ENCODE results near the gene COPG2. TPM values are rescaled to one million over a fixed set of nuclear protein-coding genes. Genes with fewer than 3 reads are reported as not detected.

Gene COPG2
- total and polyA plus RNA-seq, 2 of the 8 experiments (the other 6 are each of a cell fraction or from before 2014, with no cell fraction given) = 50.3 to 53.1 TPM

DNA sequence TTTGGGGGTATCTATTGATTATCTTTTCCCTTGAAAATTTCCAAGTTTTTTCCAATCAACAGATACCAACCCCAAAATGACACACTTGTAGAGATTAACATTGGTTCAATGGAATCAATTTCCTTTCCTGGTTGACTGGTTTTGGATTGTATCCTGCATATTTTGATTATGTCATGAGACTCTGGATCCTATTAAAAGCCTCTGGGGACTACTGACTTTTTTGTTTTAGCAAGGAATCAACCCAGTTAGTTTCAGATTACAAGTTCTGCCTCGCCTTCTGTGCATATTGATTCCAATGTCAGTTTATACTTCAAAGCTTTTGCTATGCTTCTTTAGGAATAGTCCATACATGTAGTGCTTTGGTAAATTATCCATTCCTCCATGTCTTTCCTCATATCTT is 29.2 kb downstream of the COPG2 start:
- H3K27ac ChIP-seq (ENCODE audit: low read depth, low read length) = no peak overlapping the region
- H3K9me3 ChIP-seq (ENCODE audit: insufficient read depth in 2 of 2, low read depth in 1 of 2, low read length in 1 of 2) = peaks cover 6 to 20% of the 10 kb centered on the region in 2 experiments; a peak in 3 of 4 replicates
- FAIRE-seq = no peak
- no peak overlapping the region for H4K5ac ChIP-seq (ENCODE audit: insufficient read length, low read depth, low read length)
- no peak overlapping the region for H4K8ac ChIP-seq (ENCODE audit: extremely low read depth, insufficient read depth, low read length)
- H3K18ac ChIP-seq (ENCODE audit: extremely low read depth, low read length) = no peak overlapping the region
- H3K14ac ChIP-seq (ENCODE audit: insufficient read length) = no peak overlapping the region
- H3K36me3 ChIP-seq (ENCODE audit: control insufficient read depth in 2 of 4, insufficient read depth in 4 of 4, low read length in 3 of 4) = peaks cover 0 to 18% (median 8%) of the 10 kb centered on the region in 4 experiments; a peak in 4 of 8 replicates
- no peak overlapping the region for H2BK120ac ChIP-seq (replicated peaks; ENCODE audit: low read depth, low read length)
- no peak overlapping the region for H3K4ac ChIP-seq (replicated peaks; ENCODE audit: insufficient read length, low read depth, low read length)
- no peak overlapping the region for H3K23ac ChIP-seq (ENCODE audit: insufficient read length)
- H2BK12ac ChIP-seq (ENCODE audit: low read depth, low read length) = no peak overlapping the region
- no peaks in the 10 kb centered on the region for H3K79me1 ChIP-seq (ENCODE audit: low read depth, low read length)
- no peak overlapping the region for H2BK20ac ChIP-seq (ENCODE audit: low read length)
- H3K4me3 ChIP-seq (ENCODE audit: extremely low read depth in 1 of 4, insufficient read depth in 2 of 4, low read depth in 3 of 4, low read length in 4 of 4) = no peak overlapping the region
- ChIA-PET CTCF (ENCODE audit: partially characterized antibody) (no interaction called here), POLR2A (ENCODE audit: partially characterized antibody) (no interaction called here)
- no peak overlapping the region for H4K91ac ChIP-seq (replicated peaks; ENCODE audit: insufficient read length, low read length)
- no peaks in the 10 kb centered on the region for H3K4me1 ChIP-seq (replicated peaks in 1 of 4; ENCODE audit: control insufficient read depth in 3 of 4, insufficient read depth in 4 of 4, low read length in 3 of 4)
- DNase-seq (ENCODE audit: low read depth in 1 of 2, low spot score in 2 of 2) = no peak
- H3K56ac ChIP-seq (replicated peaks; ENCODE audit: insufficient read length, low read depth, low read length) = no peak overlapping the region
- no peak overlapping the region for H2BK15ac ChIP-seq (ENCODE audit: low read length)
- H4K20me1 ChIP-seq (replicated peaks in 1 of 2; ENCODE audit: control insufficient read depth in 1 of 2, insufficient read depth in 2 of 2, low read length in 2 of 2) = no peaks in the 10 kb centered on the region
- H3K79me2 ChIP-seq (ENCODE audit: control insufficient read depth in 1 of 2, insufficient read depth in 2 of 2, low read length in 2 of 2) = no peaks in the 10 kb centered on the region
- H3K23me2 ChIP-seq (ENCODE audit: low read depth, low read length) = no peaks in the 10 kb centered on the region
- H2AFZ ChIP-seq (ENCODE audit: low read length) = no peak overlapping the region
- no peak overlapping the region for H2BK5ac ChIP-seq (ENCODE audit: low read depth, low read length)
- WGBS, 2 experiments (ENCODE audit: extremely low coverage in 1 of 2, insufficient coverage in 1 of 2, insufficient read length in 1 of 2, insufficient replicate concordance in 2 of 2, low coverage in 1 of 2, low lambda C conversion rate in 2 of 2, missing lambda C conversion rate in 1 of 2) = 89% methylated on average over 1 of the region's 1 CpG; no CpG with 5 or more reads in 1 of the 2 experiments
- H3K27me3 ChIP-seq (replicated peaks in 1 of 4; ENCODE audit: control insufficient read depth in 3 of 4, extremely low read depth in 1 of 4, insufficient read depth in 3 of 4, low read length in 3 of 4) = peaks cover 0 to 1% (median 0%) of the 10 kb centered on the region in 4 experiments; a peak in 1 of 7 replicates
- H3K4me2 ChIP-seq (ENCODE audit: insufficient read depth in 1 of 2, low read depth in 2 of 2, low read length in 2 of 2) = no peak overlapping the region
- no peak overlapping the region for H2AK5ac ChIP-seq (ENCODE audit: low read depth, low read length)
- TF ChIP-seq JUND (IDR thresholded peaks at IDR 0.05; ENCODE audit: low read length) = no peak
- TF ChIP-seq EZH2 (IDR thresholded peaks at IDR 0.05; ENCODE audit: low read depth, low read length, severe bottlenecking) = no peak
- TF ChIP-seq, protein P1, sequence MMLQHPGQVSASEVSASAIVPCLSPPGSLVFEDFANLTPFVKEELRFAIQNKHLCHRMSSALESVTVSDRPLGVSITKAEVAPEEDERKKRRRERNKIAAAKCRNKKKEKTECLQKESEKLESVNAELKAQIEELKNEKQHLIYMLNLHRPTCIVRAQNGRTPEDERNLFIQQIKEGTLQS (IDR thresholded peaks at IDR 0.05; ENCODE audit: insufficient read depth, low read depth, low read length) = no peak
- TF ChIP-seq, protein P2, sequence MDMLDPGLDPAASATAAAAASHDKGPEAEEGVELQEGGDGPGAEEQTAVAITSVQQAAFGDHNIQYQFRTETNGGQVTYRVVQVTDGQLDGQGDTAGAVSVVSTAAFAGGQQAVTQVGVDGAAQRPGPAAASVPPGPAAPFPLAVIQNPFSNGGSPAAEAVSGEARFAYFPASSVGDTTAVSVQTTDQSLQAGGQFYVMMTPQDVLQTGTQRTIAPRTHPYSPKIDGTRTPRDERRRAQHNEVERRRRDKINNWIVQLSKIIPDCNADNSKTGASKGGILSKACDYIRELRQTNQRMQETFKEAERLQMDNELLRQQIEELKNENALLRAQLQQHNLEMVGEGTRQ (IDR thresholded peaks at IDR 0.05; ENCODE audit: low read length) = no peak
- TF ChIP-seq CHD1 (IDR thresholded peaks at IDR 0.05; ENCODE audit: low read depth, low read length) = no peak
- no peak for TF ChIP-seq NANOG (IDR thresholded peaks at IDR 0.05; ENCODE audit: insufficient read depth, low read depth, low read length, poor library complexity, severe bottlenecking)
- no peak for TF ChIP-seq POU5F1 (IDR thresholded peaks at IDR 0.05; ENCODE audit: low read depth, low read length)
- TF ChIP-seq YY1 (IDR thresholded peaks at IDR 0.05; ENCODE audit: low read depth, low read length) = no peak
- TF ChIP-seq FOSL1 (IDR thresholded peaks at IDR 0.05; ENCODE audit: insufficient read depth, low read depth, low read length) = no peak
- no peak for TF ChIP-seq TBP (IDR thresholded peaks at IDR 0.05; ENCODE audit: low read depth, low read length)
- H3K9ac ChIP-seq (replicated peaks in 1 of 4; ENCODE audit: extremely low read depth in 1 of 4, low read depth in 3 of 4, low read length in 3 of 4) = no peak overlapping the region

Data from H1 (cell line).